HepG2 (cell line): Measurements from ENCODE around the gene PRDX3. TPM values are rescaled to one million over a fixed set of nuclear protein-coding genes. Genes with fewer than 3 reads are reported as not detected.
A peak's percentile ranks its signal among the peaks of the same experiment; 100 is the strongest.

ENCODE experiments used
- ATAC-seq: fragments of 200-7000 bp; cut with Tn5 transposase; 3 replicates; pipeline ENCODE4 v1.9.1; 2020; ENCODE audit warnings: mild to moderate bottlenecking, moderate library complexity
- BruUV-seq: library from RNA; stranded (reverse); fragments of 400-500 nt; replicated peaks from 2 replicates; lab custom pipeline; 2021; lab: Mats Ljungman, UMichigan
- CTCF ChIA-PET: fragments of 300-600 bp; formaldehyde crosslinking; extraction: SDS; loops from one replicate; lab custom pipeline; 2021; ENCODE audit warnings: low total read pairs, inconsistent platforms, low intra/inter-chr PET ratio; lab: Yijun Ruan, JAX
- POLR2A ChIA-PET: fragments of 350-600 bp; sonication (Branson Sonifier 250); formaldehyde crosslinking; loops from one replicate; lab custom pipeline; 2020; ENCODE audit warnings: antibody characterized with exemption, inconsistent platforms; lab: Yijun Ruan, JAX
- DNase-seq: peaks from one replicate; pipeline ENCODE4 v3.0.0-alpha.2; 2015; ENCODE audit warnings: low spot score
- FAIRE-seq: peaks from 3 replicates; lab custom pipeline; 2011; peaks lifted over from hg19 to GRCh38; lab: Jason Lieb, UNC
- H2AFZ ChIP-seq: one replicate; pipeline ENCODE4 v1.6.1; 2011; ENCODE audit warnings: low read length, inconsistent platforms
- H3K27ac ChIP-seq: fragments of 300-600 bp; 3 replicates; pipeline ENCODE4 v1.8.0; 2011; ENCODE audit warnings: mixed run types, mild to moderate bottlenecking, mixed read lengths, low read length, inconsistent platforms; ENCODE audit not compliant: insufficient read depth; ENCODE audit errors: extremely low read length
- H3K27me3 ChIP-seq, 2 experiments: fragments of 200-600 bp in 1 of 2; 2 replicates in 1 of 2; 3 replicates in 1 of 2; pipeline versions ENCODE4 v1.6.0 to v1.8.0; 2011; ENCODE audit warnings: low read length in 2 of 2, mild to moderate bottlenecking in 2 of 2, moderate library complexity in 2 of 2, inconsistent platforms in 1 of 2; ENCODE audit not compliant: insufficient read depth in 2 of 2, control insufficient read depth in 1 of 2
- H3K36me3 ChIP-seq, 2 experiments: fragments of 200-600 bp in 1 of 2; replicated peaks in 1 of 2; 2 replicates in 1 of 2; 3 replicates in 1 of 2; pipeline versions ENCODE4 v1.5.1 to v1.8.0; 2011; ENCODE audit warnings: low read length in 2 of 2, inconsistent platforms in 1 of 2; ENCODE audit not compliant: insufficient read depth in 2 of 2, control insufficient read depth in 1 of 2
- H3K4me1 ChIP-seq: 2 replicates; pipeline ENCODE4 v1.5.1; 2012; ENCODE audit warnings: low read length, inconsistent platforms; ENCODE audit not compliant: insufficient read depth
- H3K4me2 ChIP-seq: 2 replicates; pipeline ENCODE4 v1.6.0; 2011; ENCODE audit warnings: low read depth, low read length, inconsistent platforms
- H3K4me3 ChIP-seq, 3 experiments: fragments of 200-600 bp in 1 of 3; sonication (generic), shearing (Covaris generic) in 1 of 3; replicated peaks in 1 of 3; 2 replicates each; pipeline ENCODE4 v1.5.1; 2011 to 2016; ENCODE audit warnings: low read length in 3 of 3, inconsistent platforms in 2 of 3, low read depth in 2 of 3, mild to moderate bottlenecking in 2 of 3, control low read depth in 1 of 3, mixed read lengths in 1 of 3; ENCODE audit not compliant: insufficient read depth in 1 of 3
- H3K79me2 ChIP-seq: one replicate; pipeline ENCODE4 v1.6.1; 2011; ENCODE audit warnings: low read length, inconsistent platforms; ENCODE audit not compliant: insufficient read depth
- H3K9ac ChIP-seq: 2 replicates; pipeline ENCODE4 v1.6.0; 2011; ENCODE audit warnings: mild to moderate bottlenecking, low read depth, low read length, inconsistent platforms; ENCODE audit not compliant: insufficient read depth
- H3K9me3 ChIP-seq: 2 replicates; pipeline ENCODE4 v1.5.1; 2012; ENCODE audit warnings: mild to moderate bottlenecking, low read length
- H4K20me1 ChIP-seq: 2 replicates; pipeline ENCODE4 v1.6.0; 2011; ENCODE audit warnings: inconsistent platforms, mild to moderate bottlenecking, low read length, moderate library complexity; ENCODE audit not compliant: insufficient read depth
- ATF6 ChIP-seq: sonication (generic); formaldehyde crosslinking; conservative IDR thresholded peaks from 2 replicates; pipeline ENCODE4 v1.4.0; 2020; ENCODE audit warnings: missing genetic modification reagents
- BCL6 ChIP-seq: IDR thresholded peaks from 2 replicates; pipeline ENCODE4 v1.6.1; 2016; ENCODE audit warnings: missing genetic modification reagents, missing compliant biosample characterization
- FOXO4 ChIP-seq: sonication (generic); formaldehyde crosslinking; conservative IDR thresholded peaks from 2 replicates; pipeline ENCODE4 v1.8.1; 2023; ENCODE audit warnings: missing genetic modification reagents
- FOXP4 ChIP-seq: sonication (generic); formaldehyde crosslinking; IDR thresholded peaks from 2 replicates; pipeline ENCODE4 v1.4.0; 2020; ENCODE audit warnings: missing genetic modification reagents
- GATAD2A ChIP-seq: IDR thresholded peaks from 2 replicates; pipeline ENCODE4 v1.6.1; 2016
- MAFF ChIP-seq: IDR thresholded peaks from 2 replicates; pipeline ENCODE4 v1.6.1; 2011; ENCODE audit warnings: low read depth, low read length, improper control_type of control experiment
- NBN ChIP-seq: fragments of 450-650 bp; conservative IDR thresholded peaks from 2 replicates; pipeline ENCODE4 v1.6.1; 2017
- RELA ChIP-seq: sonication (generic); formaldehyde crosslinking; IDR thresholded peaks from 2 replicates; pipeline ENCODE4 v1.4.0; 2020; ENCODE audit warnings: missing genetic modification reagents
- WGBS: methylation state at CpG from one replicate; pipeline ENCODE4 v1.1.6; 2017; ENCODE audit warnings: low lambda C conversion rate; 5-methylcytosine and 5-hydroxymethylcytosine counted together
- in situ Hi-C: cut with HindIII; loops from 2 replicates; pipeline ENCODE4 v1.10.0; 2017; ENCODE audit warnings: low pct_unique_long_range_greater_than_20kb; ENCODE audit not compliant: extremely low pct_ligation_motif_present
- intact Hi-C: fragments of 100-400 bp; cut with micrococcal nuclease; formaldehyde crosslinking; loops from one replicate; pipeline ENCODE4 v1.10.0; 2022; ENCODE audit not compliant: unreplicated experiment
- polyA plus RNA-seq, 8 experiments: library from polyadenylated mRNA; depleted of rRNA in 3 of 8; stranded (reverse) in 7 of 8; unstranded in 1 of 8; fragments of >200 nt; fragmentation: Illumina TruSeq in 4 of 8; extraction: Trizol in 4 of 8; gene quantifications; 2 replicates each; pipeline versions ENCODE4 v1.2.1 to v1.2.3, GENCODE V29; 2011 to 2016; ENCODE audit warnings: low read depth in 4 of 8, missing spikeins in 1 of 8, mixed read lengths in 1 of 8; ENCODE audit not compliant: insufficient read depth in 1 of 8
- total RNA-seq, 5 experiments: library from RNA; depleted of rRNA; stranded (reverse); fragments of >200 nt; fragmentation: Illumina TruSeq; extraction: Trizol; gene quantifications; 2 replicates each; pipeline ENCODE4 v1.2.3, GENCODE V29; 2016; ENCODE audit warnings: low read depth in 1 of 5
- TF ChIP-seq, protein P1 (sequence below): fragments of 450-650 bp; IDR thresholded peaks from 2 replicates; pipeline ENCODE4 v1.6.1; 2017; ENCODE audit warnings: mild to moderate bottlenecking

The PRDX3 gene
- total and polyA plus RNA-seq, 2 of the 13 experiments (the other 11 are each of a cell fraction or from before 2014, with no cell fraction given), result 407 to 565 TPM

DNA sequence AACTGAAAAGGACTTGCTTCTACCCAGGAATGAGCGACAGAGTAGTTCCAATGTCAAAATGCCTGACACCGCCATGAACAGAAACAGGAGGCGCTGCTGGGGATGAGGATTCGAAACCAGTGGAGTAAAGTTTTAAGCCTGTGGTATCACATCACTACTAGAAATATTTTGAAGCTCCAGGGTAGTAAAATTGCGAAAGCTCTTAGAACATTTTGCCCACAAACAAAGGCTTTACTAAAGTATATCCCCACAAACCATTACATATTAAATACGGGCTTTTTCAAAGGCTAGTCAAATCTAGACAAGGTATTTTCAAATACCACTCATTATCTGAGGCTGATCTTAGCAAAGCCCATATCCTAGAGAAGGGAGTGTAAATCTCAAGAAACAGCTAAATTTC, 2.4 kb downstream of the PRDX3 start:
- H2AFZ ChIP-seq, result no peak overlapping the region
- H4K20me1 ChIP-seq, result no peaks in the 10 kb centered on the region; the same call in 1 of the 2 replicates
- H3K36me3 ChIP-seq, result peaks cover 6 to 30% of the 10 kb centered on the region in 2 experiments
- no peak for DNase-seq
- TF ChIP-seq, protein P1, sequence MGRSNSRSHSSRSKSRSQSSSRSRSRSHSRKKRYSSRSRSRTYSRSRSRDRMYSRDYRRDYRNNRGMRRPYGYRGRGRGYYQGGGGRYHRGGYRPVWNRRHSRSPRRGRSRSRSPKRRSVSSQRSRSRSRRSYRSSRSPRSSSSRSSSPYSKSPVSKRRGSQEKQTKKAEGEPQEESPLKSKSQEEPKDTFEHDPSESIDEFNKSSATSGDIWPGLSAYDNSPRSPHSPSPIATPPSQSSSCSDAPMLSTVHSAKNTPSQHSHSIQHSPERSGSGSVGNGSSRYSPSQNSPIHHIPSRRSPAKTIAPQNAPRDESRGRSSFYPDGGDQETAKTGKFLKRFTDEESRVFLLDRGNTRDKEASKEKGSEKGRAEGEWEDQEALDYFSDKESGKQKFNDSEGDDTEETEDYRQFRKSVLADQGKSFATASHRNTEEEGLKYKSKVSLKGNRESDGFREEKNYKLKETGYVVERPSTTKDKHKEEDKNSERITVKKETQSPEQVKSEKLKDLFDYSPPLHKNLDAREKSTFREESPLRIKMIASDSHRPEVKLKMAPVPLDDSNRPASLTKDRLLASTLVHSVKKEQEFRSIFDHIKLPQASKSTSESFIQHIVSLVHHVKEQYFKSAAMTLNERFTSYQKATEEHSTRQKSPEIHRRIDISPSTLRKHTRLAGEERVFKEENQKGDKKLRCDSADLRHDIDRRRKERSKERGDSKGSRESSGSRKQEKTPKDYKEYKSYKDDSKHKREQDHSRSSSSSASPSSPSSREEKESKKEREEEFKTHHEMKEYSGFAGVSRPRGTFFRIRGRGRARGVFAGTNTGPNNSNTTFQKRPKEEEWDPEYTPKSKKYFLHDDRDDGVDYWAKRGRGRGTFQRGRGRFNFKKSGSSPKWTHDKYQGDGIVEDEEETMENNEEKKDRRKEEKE, result no peak
- no peak overlapping the region for H3K9ac ChIP-seq
- no peak for FAIRE-seq
- ChIA-PET CTCF (no interaction called here), POLR2A (interaction anchor here (0.9 to 2.3 kb wide), 6 partner anchors 9 to 95 kb away, joined by 3 to 14 read pairs (median 5); partner anchors contain the start of gene SFXN4)
- H3K4me2 ChIP-seq, result peak overlapping the region; percentile 86
- H3K79me2 ChIP-seq, result peaks cover 53% of the 10 kb centered on the region
- H3K9me3 ChIP-seq, result no peaks in the 10 kb centered on the region
- no peak overlapping the region for H3K4me3 ChIP-seq
- peak overlapping the region; percentile 93 for H3K27ac ChIP-seq
- H3K27me3 ChIP-seq, result no peaks in the 10 kb centered on the region; a peak in 1 of 5 replicates
- BruUV-seq, result no TSS peak
- 92% methylated on average over 6 of the region's 6 CpGs for WGBS
- peaks cover 61% of the 10 kb centered on the region for H3K4me1 ChIP-seq
- ATAC-seq, result no peak
- intact Hi-C loops, result loop anchor here (5.0 to 10.0 kb wide), 2 partner anchors 54 to 91 kb away; partner anchors contain the start of gene EIF3A
- in situ Hi-C loops, result loop anchor here (25.0 kb wide), 1 partner anchor 361 kb away; the partner anchor contains the start of gene RGS10

DNA sequence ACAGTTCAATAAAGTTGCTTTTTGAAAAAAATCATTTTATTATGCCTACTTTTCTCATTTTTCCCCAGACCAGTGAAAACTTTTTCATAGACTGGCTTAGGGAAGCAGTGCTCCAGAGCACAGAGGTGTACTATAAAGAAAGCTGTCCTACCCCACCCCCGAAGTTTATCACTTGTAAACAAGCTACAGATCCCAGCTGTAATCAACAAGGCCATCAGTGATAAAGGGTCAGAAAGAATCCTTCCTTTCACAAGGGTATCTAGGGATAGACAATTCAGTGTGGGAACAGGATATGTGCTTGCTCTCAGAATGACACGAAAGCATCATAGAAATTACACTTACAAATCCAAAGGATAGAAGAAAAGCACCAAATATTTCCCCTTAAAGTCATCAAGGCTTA, 4.5 kb downstream of the PRDX3 start:
- Histone ChIP-seq H3K27ac (no peak overlapping the region), H3K4me1 (peaks cover 56% of the 10 kb centered on the region), H3K27me3 (no peaks in the 10 kb centered on the region; a peak in 1 of 5 replicates), H3K36me3 (peaks cover 10 to 43% of the 10 kb centered on the region in 2 experiments), H3K9me3 (no peaks in the 10 kb centered on the region), H3K79me2 (peaks cover 53% of the 10 kb centered on the region), H3K4me2 (0 out of 2 replicates have a peak overlapping the region, but pooled peaks have one; percentile 66), H3K4me3 (no peak overlapping the region), H3K9ac (no peak overlapping the region), H2AFZ (no peak overlapping the region), H4K20me1 (no peaks in the 10 kb centered on the region; the same call in 1 of the 2 replicates)
- no TSS peak for BruUV-seq
- DNase-seq (no peak), ATAC-seq (no peak), FAIRE-seq (peak; percentile 28)
- intact Hi-C loops, result loop anchor here (10.0 kb wide), 1 partner anchor 89 kb away; the partner anchor contains the start of gene EIF3A
- in situ Hi-C loops, result no loop called here
- WGBS, result 39% methylated on average over 2 of the region's 2 CpGs
- ChIA-PET POLR2A (interaction anchor here (2.2 kb wide), 1 partner anchor 9 kb away, joined by 9 read pairs; the partner anchor contains the start of gene SFXN4), CTCF (no interaction called here)
- TF ChIP-seq GATAD2A (CRISPR knock-in tag) (0 out of 2 replicates have a peak, but pooled peaks have one; percentile 19), ATF6 (CRISPR knock-in tag) (no peak), RELA (no peak), BCL6 (CRISPR knock-in tag) (peak; percentile 19; the same call in 1 of the 2 replicates), FOXO4 (CRISPR knock-in tag) (no peak), MAFF (no peak), FOXP4 (CRISPR knock-in tag) (peak; percentile 55; the same call in 1 of the 2 replicates), NBN (no peak)
